Measurements from ENCODE around the gene SLMAP.

- TF ChIP-seq, protein P1, sequence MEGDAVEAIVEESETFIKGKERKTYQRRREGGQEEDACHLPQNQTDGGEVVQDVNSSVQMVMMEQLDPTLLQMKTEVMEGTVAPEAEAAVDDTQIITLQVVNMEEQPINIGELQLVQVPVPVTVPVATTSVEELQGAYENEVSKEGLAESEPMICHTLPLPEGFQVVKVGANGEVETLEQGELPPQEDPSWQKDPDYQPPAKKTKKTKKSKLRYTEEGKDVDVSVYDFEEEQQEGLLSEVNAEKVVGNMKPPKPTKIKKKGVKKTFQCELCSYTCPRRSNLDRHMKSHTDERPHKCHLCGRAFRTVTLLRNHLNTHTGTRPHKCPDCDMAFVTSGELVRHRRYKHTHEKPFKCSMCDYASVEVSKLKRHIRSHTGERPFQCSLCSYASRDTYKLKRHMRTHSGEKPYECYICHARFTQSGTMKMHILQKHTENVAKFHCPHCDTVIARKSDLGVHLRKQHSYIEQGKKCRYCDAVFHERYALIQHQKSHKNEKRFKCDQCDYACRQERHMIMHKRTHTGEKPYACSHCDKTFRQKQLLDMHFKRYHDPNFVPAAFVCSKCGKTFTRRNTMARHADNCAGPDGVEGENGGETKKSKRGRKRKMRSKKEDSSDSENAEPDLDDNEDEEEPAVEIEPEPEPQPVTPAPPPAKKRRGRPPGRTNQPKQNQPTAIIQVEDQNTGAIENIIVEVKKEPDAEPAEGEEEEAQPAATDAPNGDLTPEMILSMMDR (IDR thresholded peaks at IDR 0.05; ENCODE audit: borderline replicate concordance, extremely low read depth, low read length, poor library complexity, severe bottlenecking): no peak
- TF ChIP-seq EZH2 (IDR thresholded peaks at IDR 0.05; ENCODE audit: borderline replicate concordance, low read depth, low read length, severe bottlenecking): no peak
Observed at GRCh38 chr3:57948781-57949242, 192.7 kb downstream of the SLMAP start.
